Left lung (tissue), 10 donors: ENCODE data around the gene ZNF710. TPM values are rescaled to one million over a fixed set of nuclear protein-coding genes. Genes with fewer than 3 reads are reported as not detected.

Experiments
- ATAC-seq: fragments of 200-7000 bp; cut with Tn5 transposase; one replicate; pipeline ENCODE4 v1.9.1; 2020; ENCODE audit warnings: moderate library complexity
- DNase-seq, 4 donors: peaks; one replicate each; pipeline ENCODE4 v3.0.0-alpha.2; 2013 to 2020
- H3K27ac ChIP-seq, 2 donors: fragments of 200-600 bp; sonication (generic) in 1 of 2; one replicate each; pipeline versions ENCODE4 v1.5.0 to v1.8.0; 2020 to 2021
- H3K27me3 ChIP-seq, 2 donors: fragments of 200-600 bp; sonication (generic) in 1 of 2; one replicate each; pipeline versions ENCODE4 v1.5.0 to v1.8.0; 2020 to 2021
- H3K36me3 ChIP-seq, 2 donors: fragments of 200-600 bp; sonication (generic) in 1 of 2; one replicate each; pipeline versions ENCODE4 v1.5.0 to v1.8.0; 2020 to 2021
- H3K4me1 ChIP-seq, 2 donors: fragments of 200-600 bp; one replicate each; pipeline ENCODE4 v1.8.0; 2021
- H3K4me3 ChIP-seq, 2 donors: fragments of 200-600 bp; sonication (generic) in 1 of 2; one replicate each; pipeline versions ENCODE4 v1.5.0 to v1.8.0; 2020 to 2021; ENCODE audit warnings: mild to moderate bottlenecking in 1 of 2
- H3K9me3 ChIP-seq, 2 donors: fragments of 200-600 bp; sonication (generic) in 1 of 2; one replicate each; pipeline versions ENCODE4 v1.5.0 to v1.8.0; 2020 to 2021
- CTCF ChIP-seq, 2 donors: fragments of 200-600 bp; sonication (generic) in 1 of 2; IDR thresholded peaks; one replicate each; pipeline versions ENCODE4 v1.5.0 to v1.8.0; 2021; ENCODE audit warnings: antibody characterized with exemption in 2 of 2
- intact Hi-C, 2 donors: fragments of 100-400 bp; cut with DNase I; formaldehyde crosslinking; loops; one replicate each; pipeline versions ENCODE4 v1.11.2 to v1.14.2; 2022
- polyA plus RNA-seq, 6 donors: library from polyadenylated mRNA; unstranded; fragments of 120-200 nt; gene quantifications; one replicate each; pipeline ENCODE4 v1.2.1, GENCODE V29; 2013; ENCODE audit not compliant: insufficient read length in 6 of 6
- total RNA-seq, 2 donors: library from RNA; stranded (reverse); fragmentation: NEBNext Ultra II Directional; extraction: Animal tissue kit (Norgen Biotek cat#: 25700); gene quantifications; one replicate each; pipeline ENCODE4 v1.2.1, GENCODE V29; 2021
- donor health status: DM: no; HTN: yes; CAD: no.
- donor health status: DM: no; HTN: no; CAD: no.

Gene ZNF710
- total and polyA plus RNA-seq, 8 donors = 27.9 to 53.7 (median 39.9) TPM

GRCh38 chr15:90076716-90077115 lies 75.6 kb downstream of the ZNF710 start:
- Histone ChIP-seq H3K9me3 (no peaks in the 10 kb centered on the region), H3K4me3 (no peak overlapping the region), H3K4me1 (peaks cover 0 to 10% of the 10 kb centered on the region in 2 donors), H3K27ac (no peak overlapping the region), H3K36me3 (peaks cover 0 to 96% of the 10 kb centered on the region in 2 donors), H3K27me3 (no peaks in the 10 kb centered on the region)
- ATAC-seq (no peak), DNase-seq (no peak)
- no peak for TF ChIP-seq CTCF (IDR thresholded peaks at IDR 0.05)
- intact Hi-C loops = no loop called here

- Histone ChIP-seq H3K36me3 (peaks cover 0 to 95% of the 10 kb centered on the region in 2 donors), H3K27me3 (no peaks in the 10 kb centered on the region), H3K4me3 (no peak overlapping the region), H3K27ac (no peak overlapping the region), H3K4me1 (peaks cover 0 to 8% of the 10 kb centered on the region in 2 donors), H3K9me3 (no peaks in the 10 kb centered on the region)
- ATAC-seq = no peak
- DNase-seq = peak in 1 of 4 donors; percentile 10
- no peak for TF ChIP-seq CTCF (IDR thresholded peaks at IDR 0.05)
- intact Hi-C loops = no loop called here
Measured at GRCh38 chr15:90078965-90079364, 77.8 kb downstream of the ZNF710 start.

GRCh38 chr15:90079619-90080457 lies 78.7 kb downstream of the ZNF710 start:
- Histone ChIP-seq H3K27me3 (no peaks in the 10 kb centered on the region), H3K36me3 (peaks cover 0 to 95% of the 10 kb centered on the region in 2 donors), H3K4me1 (peaks cover 0 to 7% of the 10 kb centered on the region in 2 donors), H3K9me3 (no peaks in the 10 kb centered on the region), H3K27ac (no peak overlapping the region), H3K4me3 (no peak overlapping the region)
- TF ChIP-seq CTCF (IDR thresholded peaks at IDR 0.05) = no peak
- DNase-seq (no peak), ATAC-seq (no peak)
- intact Hi-C loops = loop anchor here in 1 of 2 donors (5.0 kb wide), 1 partner anchor 178 kb away; no protein-coding TSS in a partner anchor

GRCh38 chr15:90080458-90080755 lies 79.3 kb downstream of the ZNF710 start:
- Histone ChIP-seq H3K4me1 (peaks cover 0 to 3% of the 10 kb centered on the region in 2 donors), H3K36me3 (peaks cover 0 to 95% of the 10 kb centered on the region in 2 donors), H3K4me3 (no peak overlapping the region), H3K27me3 (no peaks in the 10 kb centered on the region), H3K9me3 (no peaks in the 10 kb centered on the region), H3K27ac (peak overlapping the region in 1 of 2 donors; percentile 41)
- intact Hi-C loops = loop anchor here in 1 of 2 donors (5.0 kb wide), 1 partner anchor 178 kb away; no protein-coding TSS in a partner anchor
- no peak for TF ChIP-seq CTCF (IDR thresholded peaks at IDR 0.05)
- peak in 1 of 4 donors; percentile 43 for DNase-seq
- ATAC-seq = no peak

- DNase-seq = peak in 3 of 4 donors; percentile 61 to 75 (median 62)
Measured at GRCh38 chr15:90080818-90081393, 79.8 kb downstream of the ZNF710 start.

More at GRCh38 chr15:90080818-90081393, 79.8 kb downstream of the ZNF710 start:
- TF ChIP-seq CTCF (IDR thresholded peaks at IDR 0.05) = no peak
- no peak for ATAC-seq
- Histone ChIP-seq H3K9me3 (no peaks in the 10 kb centered on the region), H3K4me1 (peaks cover 0 to 6% of the 10 kb centered on the region in 2 donors), H3K27ac (peak overlapping the region in 1 of 2 donors; percentile 41), H3K36me3 (peaks cover 0 to 95% of the 10 kb centered on the region in 2 donors), H3K27me3 (no peaks in the 10 kb centered on the region), H3K4me3 (no peak overlapping the region)
- intact Hi-C loops = loop anchor here in 1 of 2 donors (5.0 kb wide), 1 partner anchor 179 kb away; no protein-coding TSS in a partner anchor
